Fibroblast of skin of right quadriceps (primary cell): ENCODE results near the gene NPIPA3.
"Not testable (repeated sequence)": the region's sequence is repeated elsewhere in the genome, so short reads cannot be mapped to it uniquely, and the experiment has no call there.

ENCODE experiments used
- DNase-seq: peaks from one replicate; pipeline ENCODE4 v3.0.0-alpha.2; 2013

The NPIPA3 gene

DNA sequence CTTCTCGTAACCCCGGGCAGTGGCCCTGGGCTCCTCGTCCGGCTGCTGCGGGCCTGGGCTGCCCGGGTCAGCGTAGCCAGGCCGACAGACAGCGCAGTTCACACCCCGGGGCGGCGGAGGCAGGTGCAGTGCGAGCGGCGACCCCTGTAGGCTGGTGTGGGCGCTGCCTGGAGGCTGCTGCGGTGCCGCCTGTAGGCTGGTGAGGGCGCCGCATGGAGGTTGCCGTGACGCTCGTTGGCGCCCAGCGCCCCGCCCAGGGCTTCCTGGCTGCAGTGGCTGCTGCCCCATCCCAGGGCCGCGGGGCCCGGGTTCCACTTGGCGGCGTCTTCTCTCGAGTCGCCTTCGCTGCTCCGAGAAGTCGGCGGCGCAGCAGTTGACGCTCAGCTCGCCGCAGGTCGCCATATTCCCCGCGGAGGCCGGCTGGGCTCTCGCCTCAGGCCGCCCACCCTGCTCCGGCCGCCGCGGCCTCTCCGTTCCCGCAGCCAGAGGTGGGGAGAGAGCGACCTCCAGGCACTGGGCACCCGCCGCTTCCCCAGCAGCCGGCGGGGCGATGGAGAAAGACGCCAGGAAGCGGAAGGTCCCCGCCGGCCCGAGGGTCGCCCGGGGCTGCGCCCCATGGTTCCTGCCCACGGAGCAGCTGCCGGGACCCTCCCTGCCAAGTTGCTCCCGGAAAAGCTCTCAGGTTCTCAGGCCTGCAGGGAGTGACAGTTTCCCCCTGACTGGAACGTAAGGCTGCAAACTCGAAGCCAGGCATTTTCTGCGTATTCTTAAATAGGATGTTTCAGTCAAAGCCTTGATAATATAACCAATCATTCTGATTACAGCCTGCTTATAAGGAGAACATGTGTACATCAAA lies at the start of gene NPIPA3:
Gene NPIPA3, plus strand, starts transcription at position 256 of the 856 bp plus-strand sequence. CDS start 5,533 bp downstream, outside the sequence.
- DNase-seq: not testable (repeated sequence)

GRCh38 chr16:14658063-14658462 lies 45.1 kb upstream of the NPIPA3 start:
- DNase-seq: no peak

DNA sequence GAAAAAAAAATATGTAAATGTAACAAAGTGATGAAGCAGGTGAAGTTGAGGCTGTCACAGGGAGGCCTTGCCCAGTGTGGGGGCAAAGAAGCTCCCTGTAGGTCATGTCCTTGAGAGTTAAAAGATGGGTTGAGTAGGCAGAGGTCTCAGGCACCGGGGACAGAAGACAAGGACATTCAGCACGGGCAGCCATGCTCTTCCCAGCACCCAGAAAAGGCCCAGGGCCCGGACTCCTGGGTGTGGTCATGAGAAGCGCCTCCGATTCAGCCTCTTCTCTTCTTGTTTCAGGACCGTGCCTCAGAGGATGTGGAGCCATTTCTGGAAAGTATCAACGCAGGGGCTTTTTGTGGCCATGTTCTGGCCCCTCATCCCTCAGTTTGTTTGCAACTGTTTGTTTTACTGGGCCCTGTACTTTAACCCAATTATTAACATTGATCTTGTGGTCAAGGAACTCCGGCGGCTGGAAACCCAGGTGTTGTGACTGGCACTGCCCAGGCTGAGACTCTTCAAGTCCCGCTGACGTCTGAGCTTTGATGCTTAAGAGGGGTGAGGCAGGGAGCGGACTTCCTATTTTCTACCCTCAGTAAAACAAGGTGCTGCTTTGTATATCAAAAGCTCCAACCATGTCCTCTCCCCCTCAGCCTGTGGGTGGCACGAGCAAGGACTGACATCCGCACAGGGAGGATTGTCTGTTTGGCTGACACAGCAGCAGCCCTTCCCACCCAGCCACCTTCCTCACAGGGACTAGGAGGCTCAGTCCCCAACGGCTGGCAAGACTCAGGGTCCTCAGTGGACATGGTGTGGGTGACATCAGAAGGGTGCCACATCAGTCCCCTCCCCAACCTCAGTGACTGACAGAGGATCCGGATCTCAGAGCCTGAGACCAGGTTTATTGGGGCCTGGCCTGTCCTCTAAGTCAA lies 35.6 kb upstream of the NPIPA3 start:
- no peak for DNase-seq

GRCh38 chr16:14668556-14669223 lies 34.5 kb upstream of the NPIPA3 start:
- DNase-seq: no peak

DNA sequence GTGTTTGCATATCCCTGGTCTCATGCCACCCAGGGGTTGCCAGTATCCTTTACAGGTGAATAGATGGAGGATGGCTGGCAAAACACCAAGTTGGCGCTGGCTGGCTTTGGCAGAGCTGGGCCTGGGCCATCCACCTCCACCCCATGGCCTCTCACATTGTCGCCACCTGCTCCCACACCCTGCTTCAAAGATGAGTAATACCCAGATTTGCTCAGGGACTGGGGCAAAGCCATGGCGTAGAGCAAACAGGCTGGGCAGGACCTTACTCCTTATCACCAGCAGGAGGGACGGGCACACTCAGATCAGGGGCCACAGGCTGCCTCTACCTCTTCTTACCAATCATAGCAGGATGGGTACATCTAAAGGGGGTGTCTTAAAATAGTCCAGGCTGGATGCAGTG lies 33.4 kb upstream of the NPIPA3 start:
- DNase-seq: no peak

GRCh38 chr16:14672403-14672971 lies 30.7 kb upstream of the NPIPA3 start:
- DNase-seq: no peak

- DNase-seq: no peak
Measured at GRCh38 chr16:14676633-14677032, 26.6 kb upstream of the NPIPA3 start.

GRCh38 chr16:14677627-14678026 lies 25.6 kb upstream of the NPIPA3 start:
- DNase-seq: no peak

DNA sequence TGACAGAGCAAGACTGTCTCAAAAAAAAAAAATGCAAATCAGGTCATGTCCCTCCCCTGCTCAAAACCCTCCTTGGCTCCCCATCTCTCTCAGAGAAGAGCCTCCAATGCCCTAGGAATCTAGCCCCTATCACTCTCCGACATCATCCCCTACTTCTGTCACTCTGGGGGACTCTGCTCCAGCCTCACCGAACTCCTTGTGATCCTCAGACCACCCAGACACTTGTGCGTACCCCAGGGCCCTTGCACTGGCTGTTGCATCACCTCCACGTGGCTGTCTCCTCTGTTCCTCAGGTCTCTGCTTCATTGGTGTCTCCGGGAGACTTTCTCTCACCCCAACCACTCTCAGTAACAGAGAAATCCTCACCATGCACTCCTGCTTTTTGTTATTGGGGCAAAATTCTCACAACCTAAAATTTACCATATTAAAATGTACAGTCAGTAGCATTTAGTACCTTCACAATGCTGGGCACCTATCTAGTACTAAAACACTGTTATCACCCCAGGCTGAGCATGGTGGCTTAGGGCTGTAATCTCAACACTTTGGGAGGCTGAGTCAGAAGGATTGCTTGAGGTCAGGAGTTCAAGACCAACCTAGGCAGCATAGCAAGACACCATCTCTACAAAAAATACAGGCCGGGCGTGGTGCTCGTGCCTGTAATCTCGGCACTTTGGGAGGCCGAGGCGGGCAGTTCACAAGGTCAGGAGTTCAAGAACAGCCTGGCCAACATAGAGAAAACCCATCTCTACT lies 24.3 kb upstream of the NPIPA3 start:
- no peak for DNase-seq

DNA sequence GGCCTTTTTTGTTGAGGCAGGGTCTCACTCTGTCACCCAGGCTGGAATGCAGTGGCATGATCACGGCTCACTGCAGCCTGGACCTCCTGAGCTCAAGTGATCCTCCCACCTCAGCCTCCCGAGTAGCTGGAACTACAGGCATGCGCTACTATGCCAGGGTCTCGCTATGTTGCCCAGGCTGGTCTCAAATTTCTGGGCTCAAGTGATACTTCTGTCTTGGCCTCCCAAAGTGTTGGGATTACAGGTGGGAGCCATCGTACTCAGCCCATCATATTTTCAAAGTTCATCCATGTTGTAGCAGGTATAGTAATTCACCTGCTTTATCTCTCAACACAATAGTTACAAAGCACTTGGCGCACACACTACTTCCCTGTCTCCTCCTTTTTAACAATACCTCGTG lies 22.8 kb upstream of the NPIPA3 start:
- not testable (repeated sequence) for DNase-seq

DNA sequence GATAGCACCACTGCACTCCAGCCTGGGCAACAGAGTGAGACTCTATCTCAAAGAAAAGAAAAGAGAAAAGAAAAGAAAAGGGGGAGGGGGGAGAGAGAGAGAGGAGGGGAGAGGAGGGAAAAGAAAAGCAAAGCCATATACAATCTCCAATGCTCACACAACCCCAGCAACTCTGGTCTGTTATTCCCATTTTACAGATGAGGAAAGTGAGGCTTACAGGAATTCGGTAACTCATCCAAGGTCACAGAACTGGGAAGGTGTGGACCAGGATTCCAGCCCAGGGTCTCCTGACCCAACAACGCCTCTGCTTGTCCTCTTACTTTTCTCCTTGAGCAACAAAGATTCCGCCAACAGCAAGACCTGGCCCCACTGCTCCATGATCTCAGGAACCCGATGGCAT lies 22.1 kb upstream of the NPIPA3 start:
- DNase-seq: no peak

DNA sequence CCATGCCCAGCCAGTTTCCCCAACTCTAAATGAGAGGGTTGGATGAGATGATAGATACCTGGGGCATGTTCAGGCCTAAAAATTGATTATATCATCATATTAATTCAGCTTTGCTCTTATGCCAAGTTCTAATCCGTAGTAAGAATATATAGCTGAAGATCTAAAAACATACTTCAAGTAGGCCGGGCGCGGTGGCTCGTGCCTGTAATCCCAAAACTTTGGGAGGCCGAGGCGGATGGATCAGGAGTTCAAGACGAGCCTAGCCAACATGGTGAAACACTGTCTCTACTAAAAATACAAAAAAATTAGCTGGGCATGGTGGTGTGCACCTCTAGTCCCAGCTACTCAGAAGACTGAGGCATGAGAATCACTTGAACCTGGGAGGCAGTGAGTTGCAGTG lies 21.1 kb upstream of the NPIPA3 start:
- no peak for DNase-seq

- not testable (repeated sequence) for DNase-seq
Measured at GRCh38 chr16:14685870-14686793, 17.1 kb upstream of the NPIPA3 start.

GRCh38 chr16:14694129-14694528 lies 9.1 kb upstream of the NPIPA3 start, which contains the start of gene PLA2G10:
PLA2G10 (minus strand) TSS chr16:14694308; CDS start chr16:14694229, 79 bp downstream.
- not testable (repeated sequence) for DNase-seq

DNA sequence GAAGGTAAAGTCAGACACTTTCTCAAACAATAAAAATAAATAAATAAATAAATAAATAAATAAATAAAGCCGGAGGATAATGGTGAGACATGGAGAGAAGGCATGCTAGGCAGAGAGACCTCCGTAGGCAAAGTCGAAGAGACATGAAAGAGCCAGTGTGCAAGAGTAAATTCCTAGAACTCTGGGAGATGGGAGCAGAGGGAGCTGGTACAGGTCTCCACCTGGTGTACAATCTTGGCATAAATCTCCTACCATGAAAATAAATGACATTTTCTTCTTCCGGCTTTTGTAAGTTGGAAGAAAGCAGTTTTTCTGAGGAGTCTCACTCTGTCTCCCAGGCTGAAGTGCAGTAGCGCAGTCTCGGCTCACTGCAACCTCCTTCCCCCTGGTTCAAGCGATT lies 1.4 kb upstream of the NPIPA3 start:
- not testable (repeated sequence) for DNase-seq

GRCh38 chr16:14702672-14703071 lies 539 bp upstream of the NPIPA3 start:
- DNase-seq: not testable (repeated sequence)

DNA sequence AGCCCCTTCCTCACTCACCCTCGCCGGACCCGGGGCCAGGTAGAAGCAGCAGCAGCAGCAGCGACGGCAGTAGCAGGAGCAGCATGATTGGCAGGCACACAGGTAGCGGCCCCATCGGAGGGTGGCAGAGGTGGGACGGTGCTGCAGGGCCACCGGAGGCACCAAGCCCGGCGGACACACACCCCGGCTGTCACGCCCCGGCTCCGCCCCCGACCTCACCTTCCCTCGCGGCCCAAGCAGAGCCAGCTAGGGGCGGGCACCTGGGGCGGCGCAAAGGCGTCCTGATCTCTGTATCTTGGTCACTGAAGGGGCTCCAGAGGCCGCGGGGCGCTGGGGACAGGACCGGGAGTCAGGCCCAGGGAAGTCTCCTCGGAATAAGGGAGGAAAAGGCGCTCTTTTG lies 30.0 kb downstream of the NPIPA3 start:
- DNase-seq: not testable (repeated sequence)

GRCh38 chr16:14740832-14741385 lies 37.7 kb downstream of the NPIPA3 start:
- DNase-seq: not testable (repeated sequence)

- not testable (repeated sequence) for DNase-seq
Measured at GRCh38 chr16:14741794-14742193, 38.6 kb downstream of the NPIPA3 start.
